Measurements from ENCODE around the gene AQP5. TPM values are rescaled to one million over a fixed set of nuclear protein-coding genes. Genes with fewer than 3 reads are reported as not detected.

Gene AQP5
- total RNA-seq, 1 experiment from 2014 or later: not detected

DNA sequence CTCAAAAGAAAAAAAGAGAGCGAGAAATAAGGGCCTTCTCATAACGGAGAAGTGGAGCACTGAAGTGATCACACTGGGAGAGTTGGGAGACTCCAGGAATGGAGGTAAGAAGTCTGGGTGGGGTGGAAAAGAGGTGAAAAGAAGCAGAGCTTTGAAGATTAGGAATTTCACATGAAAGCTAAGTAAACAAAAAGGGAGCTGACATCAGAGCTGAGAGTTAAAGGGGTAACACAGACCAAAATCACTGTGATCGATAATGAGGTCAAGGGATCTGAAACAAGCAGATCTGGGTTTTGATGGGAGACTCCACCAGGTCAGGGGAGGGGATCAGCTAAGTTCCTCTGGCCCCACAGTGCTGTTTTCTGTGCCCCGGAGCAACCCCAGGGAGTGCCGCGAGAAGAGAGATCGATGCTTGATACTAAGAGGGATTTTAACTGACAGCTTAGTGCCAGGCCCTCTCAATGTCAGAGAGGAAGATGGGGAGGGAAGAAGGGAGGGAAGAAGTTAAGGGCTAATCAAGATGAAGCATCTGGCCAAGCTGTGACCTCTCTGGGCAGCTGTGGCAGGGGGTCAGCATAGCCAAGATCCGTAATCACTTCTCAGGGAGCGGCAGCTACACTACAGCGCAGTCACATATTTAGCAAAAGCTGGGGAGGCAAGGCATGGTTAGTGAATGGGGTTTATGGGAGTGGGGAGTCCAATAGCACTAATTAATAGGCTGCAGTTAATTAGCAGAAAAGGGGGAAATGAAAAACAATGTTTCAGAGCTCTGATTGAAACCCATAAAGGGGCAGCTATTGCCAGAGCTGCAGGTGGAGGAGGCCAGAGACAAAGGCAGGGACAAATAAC is 19.1 kb downstream of the AQP5 start:
- Histone ChIP-seq H3K79me2 (ENCODE audit: low read length) (no peaks in the 10 kb centered on the region), H3K36me3 (ENCODE audit: low read depth, low read length) (no peaks in the 10 kb centered on the region), H3K9me3 (ENCODE audit: low read length) (no peaks in the 10 kb centered on the region), H3K4me3 (ENCODE audit: low read length) (no peak overlapping the region), H3K9ac (ENCODE audit: low read length) (no peak overlapping the region), H3F3A (ENCODE audit: low read length, unreplicated experiment) (no peaks in the 10 kb centered on the region), H3K4me2 (ENCODE audit: low read length) (no peak overlapping the region), H2AFZ (ENCODE audit: low read length) (no peak overlapping the region), H3K27me3 (ENCODE audit: low read length) (no peaks in the 10 kb centered on the region), H3K4me1 (ENCODE audit: insufficient read depth, low read length) (peaks cover 9% of the 10 kb centered on the region; the same call in 1 of the 2 replicates), H4K20me1 (ENCODE audit: low read length) (no peaks in the 10 kb centered on the region), H3K9me2 (replicated peaks; ENCODE audit: low read length) (no peaks in the 10 kb centered on the region), H3K27ac (ENCODE audit: low read length) (no peak overlapping the region)
- DNase-seq (no peak), ATAC-seq (no peak)
- POLR2A ChIA-PET (ENCODE audit: unreplicated experiment): no interaction called here
- no peak for TF ChIP-seq CTCF (conservative IDR thresholded peaks at IDR 0.05; ENCODE audit: low read depth, low read length)
- no peak for TF ChIP-seq EZH2phosphoT487 (IDR thresholded peaks at IDR 0.05; ENCODE audit: borderline replicate concordance, low read length)
- TF ChIP-seq EZH2 (IDR thresholded peaks at IDR 0.05; ENCODE audit: low read length, unreplicated experiment): no peak
- intact Hi-C loops (cut with micrococcal nuclease): no loop called here
- CTCF ChIA-PET: interaction anchor here (0.5 to 0.7 kb wide), 2 partner anchors 121 to 125 kb away, joined by 5 to 12 read pairs; no protein-coding TSS in a partner anchor
- no TSS peak for BruUV-seq (replicated peaks)

DNA sequence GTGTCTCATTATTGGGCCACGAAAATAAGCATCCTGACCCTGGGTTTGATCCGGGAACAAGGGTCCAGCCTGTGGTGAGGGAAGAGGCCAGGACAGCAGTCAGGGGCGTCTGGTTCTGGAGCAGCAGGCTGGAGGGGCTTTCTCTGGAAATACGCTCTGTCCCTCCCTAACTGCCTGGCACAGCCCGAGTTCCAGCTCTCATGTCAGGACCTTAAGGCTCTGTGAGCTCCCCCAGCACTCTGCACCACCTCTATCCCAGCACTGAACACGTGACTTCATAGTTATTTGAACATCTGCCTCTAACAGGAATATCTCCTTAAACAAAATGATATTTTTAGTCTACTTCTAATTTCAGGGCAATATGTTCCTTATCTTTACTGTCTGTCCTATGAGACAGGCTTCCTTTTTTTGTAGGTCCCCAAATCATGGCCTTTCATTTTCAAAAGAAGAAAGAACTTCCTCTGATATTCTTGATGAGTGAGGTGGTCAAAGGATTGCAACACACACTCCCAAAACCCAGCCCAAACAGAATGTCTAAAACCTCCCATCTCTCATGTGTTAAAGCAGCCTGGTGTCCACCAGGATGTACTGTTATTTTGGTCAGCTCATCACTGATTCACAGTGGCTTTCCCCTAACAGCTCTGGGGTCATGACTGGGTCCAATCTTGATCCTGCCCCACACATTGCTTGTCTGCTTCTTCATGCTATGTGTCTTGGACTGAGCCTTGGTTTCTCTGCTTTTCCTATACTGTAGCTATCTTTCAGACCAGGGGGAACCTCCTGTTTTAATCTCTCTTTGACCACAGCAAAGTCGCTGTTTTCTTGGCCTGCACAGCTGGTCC is 20.8 kb downstream of the AQP5 start:
- POLR2A ChIA-PET (ENCODE audit: unreplicated experiment): no interaction called here
- H3K4me3 ChIP-seq (ENCODE audit: low read length): no peak overlapping the region
- H4K20me1 ChIP-seq (ENCODE audit: low read length): no peaks in the 10 kb centered on the region
- no peak overlapping the region for H2AFZ ChIP-seq (ENCODE audit: low read length)
- ATAC-seq: no peak
- H3K27me3 ChIP-seq (ENCODE audit: low read length): no peaks in the 10 kb centered on the region
- DNase-seq: no peak
- peaks cover 9% of the 10 kb centered on the region for H3K36me3 ChIP-seq (ENCODE audit: low read depth, low read length)
- intact Hi-C loops (cut with micrococcal nuclease): no loop called here
- CTCF ChIA-PET: no interaction called here
- no peak overlapping the region for H3K9ac ChIP-seq (ENCODE audit: low read length)
- H3K4me2 ChIP-seq (ENCODE audit: low read length): no peak overlapping the region
- H3F3A ChIP-seq (ENCODE audit: low read length, unreplicated experiment): no peaks in the 10 kb centered on the region
- peaks cover 9% of the 10 kb centered on the region; the same call in 1 of the 2 replicates for H3K4me1 ChIP-seq (ENCODE audit: insufficient read depth, low read length)
- no TSS peak for BruUV-seq (replicated peaks)
- TF ChIP-seq EZH2phosphoT487 (IDR thresholded peaks at IDR 0.05; ENCODE audit: borderline replicate concordance, low read length): no peak
- no peak for TF ChIP-seq EZH2 (IDR thresholded peaks at IDR 0.05; ENCODE audit: low read length, unreplicated experiment)
- TF ChIP-seq CTCF (conservative IDR thresholded peaks at IDR 0.05; ENCODE audit: low read depth, low read length): no peak
- no peaks in the 10 kb centered on the region for H3K79me2 ChIP-seq (ENCODE audit: low read length)
- no peaks in the 10 kb centered on the region for H3K9me2 ChIP-seq (replicated peaks; ENCODE audit: low read length)
- no peak overlapping the region for H3K27ac ChIP-seq (ENCODE audit: low read length)
- H3K9me3 ChIP-seq (ENCODE audit: low read length): no peaks in the 10 kb centered on the region
